HG03108 (cell line): Measurements from ENCODE around the gene ATP8B1.
"Not testable (repeated sequence)": the region's sequence is repeated elsewhere in the genome, so short reads cannot be mapped to it uniquely, and the experiment has no call there.

Experiments used
- ATAC-seq: cut with Tn5 transposase; IDR thresholded peaks from one replicate; pipeline ENCODE4 v1.9.1; 2021; ENCODE audit warnings: moderate library complexity; ENCODE audit not compliant: unreplicated experiment

ATP8B1 gene

DNA sequence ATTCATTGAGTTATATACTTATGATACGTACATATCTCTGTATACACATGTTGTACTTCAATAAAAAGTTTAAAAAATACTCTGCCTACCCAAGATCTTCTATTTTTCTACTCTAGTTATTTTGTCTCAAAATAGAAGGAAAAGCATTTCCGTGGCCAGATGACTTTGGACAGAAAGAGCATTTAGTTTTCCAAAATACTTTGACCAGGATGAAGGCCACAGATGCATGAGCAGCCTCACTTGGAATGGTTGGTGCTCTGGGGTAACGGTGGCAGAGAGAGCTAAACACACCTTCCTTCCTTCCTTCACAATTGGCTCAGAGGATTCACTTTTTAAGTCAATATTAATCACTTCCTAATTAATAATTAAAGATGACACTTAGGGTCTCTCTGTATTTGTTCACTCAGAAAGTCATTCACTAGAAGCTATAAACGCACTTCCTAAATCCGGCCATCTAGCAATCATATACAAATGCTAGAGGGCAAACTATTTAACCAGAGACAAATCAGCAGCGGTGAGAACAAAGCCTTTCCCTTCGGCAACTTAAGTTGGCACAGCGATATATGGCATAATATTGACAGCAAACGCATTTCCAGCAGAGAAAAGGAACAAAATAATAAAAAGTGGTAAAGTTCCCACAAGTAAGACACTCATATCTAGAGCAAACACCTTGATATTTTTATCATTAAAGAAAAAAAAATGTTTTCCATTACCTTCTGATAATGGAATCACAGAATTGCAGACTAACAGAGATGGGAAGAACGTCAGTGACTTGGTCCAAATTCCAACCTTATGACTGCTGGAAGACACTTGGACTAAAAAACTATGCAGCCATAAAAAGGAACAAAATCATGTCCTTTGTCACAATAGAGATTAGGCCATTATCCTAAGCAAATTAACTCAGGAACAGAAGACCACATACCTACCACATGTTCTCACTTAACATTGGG is 125.6 kb downstream of the ATP8B1 start:
- no peak for ATAC-seq

DNA sequence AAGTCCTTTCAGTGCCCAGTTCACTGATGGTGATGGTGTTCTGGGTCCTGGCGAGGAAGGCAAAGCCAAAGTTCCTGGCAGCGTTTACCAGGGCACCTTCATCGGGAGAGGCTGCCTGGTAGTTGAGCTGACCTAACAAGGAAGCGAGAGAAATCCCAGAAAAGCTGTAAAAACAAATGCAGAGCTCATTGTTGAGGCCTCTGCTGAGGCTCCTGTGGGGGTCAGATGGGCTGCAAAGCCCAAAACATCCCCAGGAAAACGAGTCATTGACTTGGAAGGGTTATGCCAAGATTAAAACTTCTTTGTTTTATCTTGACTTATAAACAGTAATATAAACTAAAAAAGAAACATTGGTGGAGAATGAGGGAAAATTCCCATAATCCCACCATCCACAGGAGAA is 128.2 kb downstream of the ATP8B1 start:
- ATAC-seq = no peak

DNA sequence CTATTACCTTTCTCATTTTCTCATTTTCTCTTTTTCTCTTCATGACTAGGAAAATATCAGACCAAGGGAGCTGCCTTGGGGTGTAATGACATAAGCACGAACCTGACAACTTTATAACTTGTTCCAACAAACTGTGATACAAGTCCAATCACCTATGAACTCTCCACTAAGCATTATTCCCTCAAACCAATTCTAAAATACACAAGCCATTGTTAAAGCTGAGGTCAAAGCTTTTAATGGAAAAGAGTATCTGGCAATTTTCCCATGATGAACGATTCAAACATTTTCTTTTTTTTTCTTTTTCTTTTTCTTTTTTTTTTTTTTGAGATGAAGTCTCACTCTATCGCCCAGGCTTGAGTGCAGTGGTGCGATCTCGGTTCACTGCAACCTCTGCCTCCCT is 133.1 kb downstream of the ATP8B1 start:
- ATAC-seq = no peak

DNA sequence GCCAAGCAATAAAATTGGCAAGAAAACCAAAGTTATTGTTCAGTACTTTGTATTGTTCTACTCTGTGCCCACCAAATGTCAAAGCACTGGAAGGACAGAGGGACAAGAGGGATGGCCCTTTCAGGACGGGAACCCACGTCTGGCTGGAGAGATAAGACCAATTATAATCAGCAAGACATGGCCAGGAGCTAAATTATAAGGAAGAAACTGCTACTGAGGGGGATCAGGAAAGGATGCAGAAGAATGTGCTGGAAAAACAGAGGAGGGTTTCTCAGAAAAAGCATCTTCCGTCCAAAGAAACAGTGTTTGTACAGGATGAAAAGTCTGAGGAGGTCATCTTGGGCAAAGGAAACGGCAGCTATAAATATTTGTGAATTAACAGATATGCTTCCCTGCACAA is 135.1 kb downstream of the ATP8B1 start:
- no peak for ATAC-seq

DNA sequence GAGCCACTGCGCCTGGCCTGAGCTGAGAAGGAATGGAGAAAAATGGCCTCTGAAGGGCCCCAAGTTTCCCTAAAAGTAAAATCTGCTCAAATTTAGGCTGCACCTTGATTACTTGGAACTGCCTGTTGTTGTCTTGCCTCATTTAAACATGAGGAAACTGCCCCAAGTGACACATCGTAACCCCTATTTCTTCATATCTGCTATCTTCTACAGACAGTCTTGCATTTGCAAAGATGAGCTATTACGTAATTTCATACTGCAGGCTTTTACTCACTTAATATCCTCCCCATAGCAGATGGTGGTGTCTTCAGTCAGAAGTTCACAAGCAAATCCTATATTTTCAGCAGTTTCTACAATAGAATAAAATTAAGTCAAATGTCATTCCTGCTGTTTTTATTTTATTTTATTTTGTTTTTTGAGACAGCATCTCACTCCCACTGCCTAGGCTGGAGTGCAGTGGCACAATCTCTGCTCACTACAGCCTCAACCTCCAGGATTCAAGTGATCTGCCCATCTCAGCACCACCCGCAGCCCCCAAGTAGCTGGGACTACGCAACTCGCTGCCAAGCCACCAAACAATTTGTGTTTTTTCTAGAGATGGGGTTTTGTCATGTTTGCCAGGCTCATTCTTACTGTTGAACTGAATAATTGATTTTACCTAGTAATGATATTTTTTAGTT is 136.2 kb downstream of the ATP8B1 start:
- no peak for ATAC-seq

DNA sequence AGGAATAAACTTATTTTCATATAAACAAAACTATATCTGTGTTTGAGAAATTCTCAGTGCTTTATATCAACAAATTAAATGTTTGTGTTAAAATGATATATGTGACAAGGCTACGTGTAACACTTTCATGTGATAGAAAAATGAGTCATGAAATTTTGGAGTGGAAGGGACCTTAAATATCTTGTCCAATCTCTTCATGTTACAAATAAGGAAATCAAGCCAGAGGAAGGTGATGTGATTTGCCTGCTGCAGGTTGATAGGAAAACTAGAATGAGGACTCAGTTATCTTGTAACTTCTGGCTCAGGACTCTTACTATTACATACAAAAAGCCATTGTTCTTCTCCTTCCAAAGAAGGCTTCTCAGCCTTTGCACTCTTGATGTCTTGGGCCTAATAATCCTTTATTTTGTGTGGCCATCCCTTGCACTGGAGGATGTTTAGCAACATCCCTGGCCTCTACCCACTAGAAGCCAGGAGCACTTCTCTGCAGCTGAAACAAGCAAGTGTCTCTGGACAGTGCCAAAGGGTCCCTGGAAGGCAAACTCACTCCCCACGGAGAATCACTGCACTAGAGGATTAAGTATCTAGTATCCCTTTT is 138.4 kb downstream of the ATP8B1 start:
- no peak for ATAC-seq

DNA sequence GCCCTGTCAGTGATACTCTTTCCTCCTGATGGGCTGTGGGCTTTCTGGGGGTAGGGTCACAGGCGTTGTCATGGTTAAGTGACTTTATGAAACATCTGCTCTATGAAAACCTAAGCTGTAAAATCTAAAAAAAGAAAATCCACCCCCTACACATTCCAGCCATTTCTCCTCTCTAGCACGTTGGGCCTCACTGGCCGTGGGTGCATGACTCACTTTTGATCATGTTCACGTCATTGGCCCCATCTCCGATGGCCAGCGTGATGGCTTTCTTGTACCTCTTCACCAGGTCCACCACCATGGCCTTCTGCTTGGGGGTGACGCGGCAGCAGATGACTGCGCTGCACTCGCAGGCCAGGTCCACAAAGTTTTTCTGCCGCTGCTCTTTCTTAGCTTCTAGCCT is 142.2 kb downstream of the ATP8B1 start:
- no peak for ATAC-seq

DNA sequence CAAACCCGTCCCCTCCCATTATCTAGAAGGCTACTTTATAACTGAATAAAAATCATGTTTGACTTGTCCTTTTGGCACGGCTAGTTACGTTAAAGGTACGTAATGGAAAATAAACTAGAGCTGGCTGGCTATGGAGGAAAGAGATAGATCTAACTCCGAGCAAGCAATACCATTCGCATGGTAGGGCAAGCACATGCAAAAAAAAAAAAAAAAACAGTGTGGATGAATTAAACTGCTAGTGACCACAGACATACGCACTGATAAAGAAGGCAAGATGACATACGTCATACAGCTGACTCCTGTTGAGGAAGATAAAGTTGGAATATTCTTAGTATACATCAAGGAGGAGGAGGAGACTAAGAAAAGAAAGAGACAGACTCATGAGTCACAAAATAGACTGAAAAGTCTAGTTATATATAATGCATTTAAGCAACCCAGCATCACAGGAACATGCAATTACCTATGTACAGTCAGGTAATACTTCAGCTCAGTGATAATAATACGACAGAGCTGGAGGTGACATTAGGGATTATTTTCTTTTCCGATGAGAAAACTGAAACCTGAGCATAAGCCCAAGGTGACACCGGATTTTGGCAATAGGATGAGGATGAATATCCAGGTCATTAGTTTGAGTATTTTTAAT is 143.5 kb downstream of the ATP8B1 start:
- ATAC-seq = no peak

DNA sequence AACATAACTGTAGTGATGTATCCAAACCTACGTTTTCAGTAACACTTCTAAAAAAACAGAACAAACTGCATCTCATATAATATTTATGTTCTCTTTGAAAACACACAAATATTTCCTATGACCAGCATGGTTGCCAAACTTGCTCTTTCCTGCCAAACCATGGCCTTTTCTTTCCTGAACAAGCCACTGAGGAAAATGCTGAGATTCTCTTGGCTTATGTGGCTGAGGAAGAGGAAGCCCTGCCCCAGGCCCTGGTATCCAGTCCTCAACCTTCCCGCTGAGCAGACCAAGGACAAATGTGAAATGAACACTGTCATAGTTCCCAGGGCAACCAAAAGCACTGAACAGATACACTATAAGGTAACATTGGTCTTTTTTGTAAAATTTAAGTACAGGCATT is 145.6 kb downstream of the ATP8B1 start:
- no peak for ATAC-seq

DNA sequence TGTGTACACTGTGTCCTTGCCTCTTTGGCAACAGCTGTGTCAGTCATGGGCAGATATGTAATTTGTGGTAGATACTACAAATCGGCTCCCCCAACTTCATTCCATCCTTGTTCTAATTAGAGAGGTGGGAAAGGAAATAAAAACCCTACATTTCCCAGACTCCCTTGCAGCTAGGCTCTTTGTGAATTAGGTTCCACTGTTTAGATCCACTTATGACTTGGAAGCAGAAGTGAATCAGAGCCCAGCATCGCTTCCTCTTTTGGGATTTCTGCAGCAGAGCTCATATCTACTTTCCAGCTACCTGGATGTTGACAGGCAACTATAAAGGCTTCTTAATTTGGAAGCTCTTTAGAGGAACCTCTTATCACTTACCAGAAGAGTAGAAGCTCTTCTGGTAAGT is 147.4 kb downstream of the ATP8B1 start:
- no peak for ATAC-seq

DNA sequence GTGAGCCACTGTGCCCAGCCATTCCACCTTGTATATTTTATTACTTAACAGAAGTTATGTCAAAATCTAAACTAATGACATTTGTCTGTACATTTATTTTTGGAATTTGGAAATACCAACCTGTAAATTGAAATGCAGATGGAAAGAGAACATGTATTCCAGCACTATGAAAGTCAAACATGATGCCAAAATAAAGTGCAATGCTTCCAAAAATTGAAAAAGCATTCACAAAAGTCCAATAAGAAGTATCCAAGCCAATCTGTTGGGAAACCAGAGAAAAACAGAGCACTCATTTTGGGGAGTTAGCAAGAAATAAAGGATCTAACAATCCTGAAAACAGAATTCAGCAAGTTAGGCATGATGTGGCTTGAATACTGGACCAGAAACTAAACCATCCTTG is 151.2 kb downstream of the ATP8B1 start:
- ATAC-seq = no peak

DNA sequence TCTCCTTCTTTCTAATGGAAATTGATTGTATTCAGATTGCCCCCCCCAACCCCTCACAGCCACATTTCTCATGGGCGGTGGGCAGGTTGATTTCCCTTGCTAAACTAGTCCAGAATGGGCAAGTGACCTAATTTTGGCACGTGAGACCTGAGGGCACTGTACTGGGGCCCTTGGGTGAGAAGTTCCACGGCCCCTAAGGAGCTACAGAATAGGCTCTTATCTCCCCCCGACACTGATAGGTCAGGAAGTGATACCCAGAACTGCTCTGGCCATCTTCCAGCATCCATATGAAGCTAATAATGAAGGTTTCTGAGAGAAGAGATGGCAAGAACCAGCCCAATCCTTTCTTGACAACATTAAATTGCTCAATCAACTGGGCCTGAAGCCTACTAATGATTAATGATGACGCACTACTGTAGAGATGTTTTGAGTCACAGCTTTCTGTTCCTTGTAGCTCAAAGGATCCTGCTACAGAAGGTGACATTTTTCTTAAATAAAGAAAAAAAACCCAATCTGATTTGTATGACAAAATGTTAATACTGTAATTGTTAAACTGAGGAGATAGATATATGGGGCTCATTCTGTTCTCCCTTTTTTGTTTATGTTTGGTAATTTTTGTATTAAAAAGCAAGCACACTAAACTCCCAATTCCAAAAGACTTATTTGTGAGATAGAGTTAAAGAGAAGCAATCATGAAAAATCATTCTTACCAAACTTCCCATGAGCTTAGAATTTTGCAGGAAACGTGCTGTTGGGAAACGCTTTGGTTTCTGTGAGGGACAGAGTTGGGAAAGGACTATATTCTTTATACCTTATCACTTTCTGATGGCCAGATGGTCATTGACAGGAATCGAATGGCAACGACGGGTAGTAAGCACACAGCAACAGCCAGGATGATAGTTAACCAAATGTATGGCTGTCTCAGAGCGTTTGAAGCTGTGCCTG is 153.3 kb downstream of the ATP8B1 start:
- peak; percentile 96 for ATAC-seq

DNA sequence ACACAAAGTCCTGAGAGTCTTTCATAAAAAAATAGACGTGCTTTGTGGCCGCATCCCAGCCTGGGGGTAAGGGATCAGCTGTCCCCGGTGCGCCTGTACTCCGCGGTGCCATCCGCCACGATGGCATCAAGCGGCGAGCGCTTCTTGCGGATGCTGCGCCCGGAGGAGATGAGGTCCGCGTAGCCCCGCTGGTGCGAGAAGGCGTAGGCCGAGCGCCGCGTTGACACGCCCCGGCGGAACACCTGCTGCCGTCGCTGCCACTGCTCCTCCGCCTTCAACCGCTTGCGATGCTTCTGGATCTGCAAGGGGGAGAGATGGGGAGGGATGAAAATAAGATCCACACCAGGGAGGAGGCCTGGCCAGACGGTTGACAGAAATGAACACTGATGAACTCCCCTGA is 154.7 kb downstream of the ATP8B1 start:
- no peak for ATAC-seq

DNA sequence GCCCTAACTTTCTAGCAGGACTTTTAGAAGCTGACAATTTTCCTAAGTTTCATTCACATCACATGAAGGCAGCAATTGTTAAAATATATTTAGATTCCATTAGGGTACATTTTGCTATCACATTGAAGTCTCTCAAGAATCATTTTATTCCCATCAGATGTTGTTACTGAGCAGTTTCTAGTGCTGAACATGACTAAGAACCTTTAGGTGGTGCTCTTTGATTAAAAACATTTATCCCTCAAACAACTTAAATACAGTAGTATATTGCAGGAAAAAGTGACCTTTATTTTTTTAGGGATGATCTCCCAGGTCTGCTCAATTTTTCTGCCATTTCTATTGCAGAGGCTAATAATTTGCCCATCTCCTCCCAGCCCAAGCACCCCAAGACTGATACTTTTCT is 158.6 kb downstream of the ATP8B1 start:
- ATAC-seq = no peak

DNA sequence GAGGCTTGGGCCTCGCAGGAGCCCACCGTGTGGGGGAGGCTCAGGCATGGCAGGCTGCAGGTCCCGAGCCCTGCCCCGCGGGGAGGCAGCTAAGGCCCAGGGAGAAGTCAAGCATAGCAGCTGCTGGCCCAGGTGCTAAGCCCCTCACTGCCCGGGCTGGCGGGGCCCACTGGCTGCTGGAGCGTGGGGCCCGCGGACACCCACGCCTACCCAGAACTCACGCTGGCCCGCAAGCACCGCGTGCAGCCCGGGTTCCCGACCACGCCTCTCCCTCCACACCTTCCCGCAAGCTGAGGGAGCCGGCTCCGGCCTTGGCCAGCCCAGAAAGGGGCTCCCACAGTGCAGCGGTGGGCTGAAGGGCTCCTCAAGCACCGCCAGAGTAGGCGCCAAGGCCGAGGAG is 159.4 kb downstream of the ATP8B1 start:
- ATAC-seq = not testable (repeated sequence)

DNA sequence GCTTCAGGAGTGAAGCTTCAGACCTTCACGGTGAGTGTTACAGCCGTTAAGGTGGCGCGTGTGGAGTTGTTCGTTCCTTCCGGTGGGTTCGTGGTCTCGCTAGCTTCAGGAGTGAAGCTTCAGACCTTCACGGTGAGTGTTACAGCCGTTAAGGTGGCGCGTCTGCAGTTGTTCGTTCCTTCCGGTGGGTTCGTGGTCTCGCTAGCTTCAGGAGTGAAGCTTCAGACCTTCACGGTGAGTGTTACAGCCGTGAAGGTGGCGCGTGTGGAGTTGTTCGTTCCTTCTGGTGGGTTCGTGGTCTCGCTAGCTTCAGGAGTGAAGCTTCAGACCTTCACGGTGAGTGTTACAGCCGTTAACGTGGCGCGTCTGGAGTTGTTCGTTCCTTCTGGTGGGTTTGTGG is 160.7 kb downstream of the ATP8B1 start:
- not testable (repeated sequence) for ATAC-seq

DNA sequence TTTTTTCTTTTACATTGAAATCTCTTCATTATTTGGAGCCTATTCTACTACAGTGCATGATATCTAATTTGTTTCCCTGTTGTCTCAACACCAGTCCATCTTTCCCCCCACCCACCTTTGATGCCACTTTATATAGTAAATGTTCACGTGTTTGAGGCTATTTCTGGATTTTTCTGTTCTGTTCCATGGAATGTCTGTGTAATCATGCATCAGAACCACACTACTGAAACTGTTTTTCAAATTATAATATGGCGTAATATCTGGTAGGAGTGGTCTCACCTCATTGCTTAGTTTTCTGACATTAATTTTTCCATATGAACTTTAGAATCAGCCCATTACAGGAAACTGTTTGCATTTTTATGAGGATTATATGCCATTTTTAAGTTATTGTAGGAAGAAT is 162.4 kb downstream of the ATP8B1 start:
- ATAC-seq = no peak

DNA sequence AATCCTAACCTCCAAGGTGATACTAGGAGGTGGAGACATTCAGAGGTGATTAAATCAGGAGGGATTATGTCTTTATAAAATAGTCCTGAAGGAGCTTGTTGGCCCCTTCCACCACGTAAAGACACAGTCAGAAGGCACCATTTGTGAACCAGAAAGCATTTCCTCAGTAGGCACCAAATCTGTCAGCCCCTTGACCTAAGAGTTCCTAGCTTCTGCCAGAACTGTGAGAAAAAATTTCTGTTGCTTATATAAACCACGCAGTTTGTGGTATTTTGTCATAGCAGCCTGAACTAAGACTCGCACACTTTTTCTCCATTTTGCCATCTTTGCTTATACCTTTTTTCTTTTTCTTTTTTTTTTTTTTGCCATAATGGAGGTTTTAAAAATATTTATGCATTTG is 162.9 kb downstream of the ATP8B1 start:
- no peak for ATAC-seq

DNA sequence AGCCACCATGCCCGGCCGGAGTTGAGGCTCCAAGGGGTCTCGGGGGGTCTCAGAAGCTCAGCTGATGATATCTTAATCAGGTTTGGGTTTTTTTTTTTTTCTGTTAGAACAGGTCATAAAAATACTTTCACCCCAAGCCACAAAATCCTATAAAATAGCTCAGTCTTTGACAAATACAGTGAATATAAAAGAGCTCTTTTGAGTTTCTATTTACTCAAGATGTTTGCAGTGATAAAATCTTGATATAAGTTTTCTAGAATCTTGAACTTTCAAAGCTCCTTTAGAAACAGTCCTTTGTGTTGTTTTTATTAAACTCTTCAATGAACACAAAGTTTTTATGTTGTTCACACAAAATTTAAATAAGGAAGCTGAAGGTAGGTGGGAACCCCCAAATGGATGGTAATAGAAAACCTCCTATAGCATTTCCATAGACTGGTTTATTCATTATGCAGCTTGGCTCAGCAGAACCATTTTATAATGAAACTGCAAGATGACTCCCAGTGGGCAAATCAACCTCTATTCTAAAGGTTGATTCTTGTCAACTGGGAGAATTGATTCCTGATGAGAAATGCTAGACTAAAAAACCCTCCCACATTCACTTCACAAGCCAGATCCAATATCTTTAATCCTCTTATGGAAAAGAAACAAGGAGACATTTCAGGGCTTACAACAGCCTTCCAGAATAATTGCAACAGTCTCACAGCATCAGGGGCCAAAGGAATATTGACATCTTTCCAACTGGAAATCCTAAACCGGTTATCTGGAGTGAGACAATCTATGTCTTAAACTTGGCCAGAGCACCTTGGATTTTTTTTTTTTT is 167.9 kb downstream of the ATP8B1 start:
- ATAC-seq = no peak
